Esophagus squamous epithelium (tissue), 4 donors: Measurements from ENCODE around the gene EIF3D.

ENCODE experiments used
- POLR2A ChIP-seq, 4 donors: fragments of 450-650 bp; IDR thresholded peaks; one replicate each; pipeline ENCODE4 v1.6.1; 2017; ENCODE audit warnings: antibody characterized with exemption in 4 of 4, mild to moderate bottlenecking in 4 of 4, moderate library complexity in 3 of 4
- TF ChIP-seq, protein P1 (sequence below), 6 experiments: fragments of 450-650 bp in 4 of 6; fragments of 200-600 bp in 2 of 6; sonication (generic) in 2 of 6; IDR thresholded peaks; one replicate each; pipeline ENCODE4 v1.5.1; 2016 to 2019; ENCODE audit warnings: antibody characterized with exemption in 6 of 6, mild to moderate bottlenecking in 4 of 6, moderate library complexity in 4 of 6

DNA sequence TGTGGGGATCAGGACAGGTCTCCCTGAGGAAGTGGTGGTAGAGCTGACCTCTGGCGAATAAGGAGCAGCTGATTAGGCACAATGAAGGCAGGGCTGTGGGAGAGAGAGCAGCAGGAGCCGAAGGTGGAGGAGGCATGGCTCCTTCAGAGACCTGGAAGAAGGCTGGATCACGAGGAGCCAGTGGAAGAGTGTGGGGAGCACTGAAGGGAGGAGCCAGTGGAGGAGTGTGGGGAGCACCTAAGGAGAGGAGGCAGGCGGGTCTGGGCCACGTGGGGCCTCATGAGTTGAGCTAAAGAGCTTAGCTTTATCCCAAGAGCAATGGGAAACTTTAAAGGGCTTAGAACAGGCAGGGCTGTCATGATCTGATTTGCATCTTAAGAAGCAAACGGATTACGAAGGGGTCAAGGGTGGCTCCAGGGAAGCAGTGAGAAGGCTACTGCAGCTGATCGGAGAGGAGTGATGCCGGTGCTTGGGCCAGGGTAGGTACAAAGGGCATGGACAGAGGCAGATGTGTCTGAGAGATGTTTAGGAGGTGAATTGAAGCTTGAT is 44.9 kb upstream of the EIF3D start:
- TF ChIP-seq, protein P1, sequence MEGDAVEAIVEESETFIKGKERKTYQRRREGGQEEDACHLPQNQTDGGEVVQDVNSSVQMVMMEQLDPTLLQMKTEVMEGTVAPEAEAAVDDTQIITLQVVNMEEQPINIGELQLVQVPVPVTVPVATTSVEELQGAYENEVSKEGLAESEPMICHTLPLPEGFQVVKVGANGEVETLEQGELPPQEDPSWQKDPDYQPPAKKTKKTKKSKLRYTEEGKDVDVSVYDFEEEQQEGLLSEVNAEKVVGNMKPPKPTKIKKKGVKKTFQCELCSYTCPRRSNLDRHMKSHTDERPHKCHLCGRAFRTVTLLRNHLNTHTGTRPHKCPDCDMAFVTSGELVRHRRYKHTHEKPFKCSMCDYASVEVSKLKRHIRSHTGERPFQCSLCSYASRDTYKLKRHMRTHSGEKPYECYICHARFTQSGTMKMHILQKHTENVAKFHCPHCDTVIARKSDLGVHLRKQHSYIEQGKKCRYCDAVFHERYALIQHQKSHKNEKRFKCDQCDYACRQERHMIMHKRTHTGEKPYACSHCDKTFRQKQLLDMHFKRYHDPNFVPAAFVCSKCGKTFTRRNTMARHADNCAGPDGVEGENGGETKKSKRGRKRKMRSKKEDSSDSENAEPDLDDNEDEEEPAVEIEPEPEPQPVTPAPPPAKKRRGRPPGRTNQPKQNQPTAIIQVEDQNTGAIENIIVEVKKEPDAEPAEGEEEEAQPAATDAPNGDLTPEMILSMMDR (IDR thresholded peaks at IDR 0.05), result no peak
- TF ChIP-seq POLR2A (IDR thresholded peaks at IDR 0.05), result no peak
